PFSK-1 (cell line): ENCODE measurements around the gene C8G.

Experiments used
- SIN3A ChIP-seq: IDR thresholded peaks from 2 replicates; pipeline ENCODE4 v1.6.1; 2012; ENCODE audit warnings: mild to moderate bottlenecking, low read length, moderate library complexity, borderline replicate concordance; ENCODE audit not compliant: insufficient read depth
- TAF1 ChIP-seq: IDR thresholded peaks from 2 replicates; pipeline ENCODE4 v1.6.1; 2012; ENCODE audit warnings: low read length, control low read depth, borderline replicate concordance; ENCODE audit not compliant: insufficient read depth

DNA sequence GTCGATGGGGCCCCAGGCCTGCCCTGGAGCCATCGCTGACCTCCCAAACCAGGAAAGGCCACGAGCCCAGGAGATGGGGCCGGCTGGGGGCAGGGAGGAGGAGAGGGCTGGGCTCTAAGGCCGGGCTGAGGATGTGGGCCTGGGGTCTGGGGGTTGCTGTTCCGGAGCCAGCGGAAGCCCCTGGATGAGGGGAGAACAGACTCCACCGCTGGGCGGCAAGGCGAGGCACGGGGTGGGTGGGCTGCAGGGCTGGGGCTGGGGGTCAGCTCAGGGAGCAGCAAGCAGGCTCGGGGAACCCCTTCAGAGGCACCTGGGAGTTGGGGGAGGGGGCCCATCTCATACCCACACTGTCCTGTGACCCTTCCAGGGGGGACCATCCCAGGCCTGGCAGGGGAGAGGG lies 18.7 kb downstream of the C8G start:
- TF ChIP-seq SIN3A (no peak), TAF1 (no peak)
